ENCODE results near the gene HOXC11.

Gene HOXC11

DNA sequence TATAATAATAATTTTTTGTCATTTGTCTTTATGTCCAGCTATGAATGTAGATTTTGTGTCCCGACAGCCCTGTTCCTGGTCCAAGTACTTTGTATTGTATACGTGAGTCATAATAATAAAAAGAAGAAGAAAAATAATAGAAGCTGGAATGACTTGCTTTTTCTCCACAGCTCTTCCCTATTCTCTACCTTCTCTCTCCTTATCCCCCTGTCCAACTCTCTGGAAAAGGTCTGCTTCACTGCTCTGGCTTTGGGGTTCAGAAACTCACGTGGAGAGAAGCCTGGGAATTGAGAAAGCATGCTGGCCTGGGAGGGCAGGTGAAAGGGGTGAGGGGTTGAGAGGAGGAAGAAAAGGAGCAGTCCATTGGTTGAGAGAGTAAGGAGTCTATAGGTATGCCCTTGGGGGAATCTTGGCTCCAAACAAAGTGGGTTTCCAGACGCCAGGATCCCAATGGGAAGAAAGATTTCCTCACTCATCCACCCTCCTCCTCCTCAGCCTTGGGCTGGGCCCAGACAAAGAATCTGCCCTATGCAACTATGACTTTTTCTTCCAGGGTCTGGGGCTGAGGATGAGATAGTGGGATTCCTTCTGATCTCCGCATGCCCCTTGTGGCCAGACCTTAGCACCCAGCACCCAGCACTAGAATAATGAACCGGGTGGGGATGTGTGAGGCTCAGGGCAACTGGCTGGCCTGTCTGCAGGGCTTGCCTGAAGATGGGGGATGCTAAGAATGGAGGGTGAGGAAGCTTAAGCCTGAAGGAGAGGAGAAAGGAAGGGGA, 39.9 kb downstream of the HOXC11 start:
- no peak for DNase-seq

GRCh38 chr12:54014377-54015017, 41.6 kb downstream of the HOXC11 start:
- no peak for DNase-seq

DNA sequence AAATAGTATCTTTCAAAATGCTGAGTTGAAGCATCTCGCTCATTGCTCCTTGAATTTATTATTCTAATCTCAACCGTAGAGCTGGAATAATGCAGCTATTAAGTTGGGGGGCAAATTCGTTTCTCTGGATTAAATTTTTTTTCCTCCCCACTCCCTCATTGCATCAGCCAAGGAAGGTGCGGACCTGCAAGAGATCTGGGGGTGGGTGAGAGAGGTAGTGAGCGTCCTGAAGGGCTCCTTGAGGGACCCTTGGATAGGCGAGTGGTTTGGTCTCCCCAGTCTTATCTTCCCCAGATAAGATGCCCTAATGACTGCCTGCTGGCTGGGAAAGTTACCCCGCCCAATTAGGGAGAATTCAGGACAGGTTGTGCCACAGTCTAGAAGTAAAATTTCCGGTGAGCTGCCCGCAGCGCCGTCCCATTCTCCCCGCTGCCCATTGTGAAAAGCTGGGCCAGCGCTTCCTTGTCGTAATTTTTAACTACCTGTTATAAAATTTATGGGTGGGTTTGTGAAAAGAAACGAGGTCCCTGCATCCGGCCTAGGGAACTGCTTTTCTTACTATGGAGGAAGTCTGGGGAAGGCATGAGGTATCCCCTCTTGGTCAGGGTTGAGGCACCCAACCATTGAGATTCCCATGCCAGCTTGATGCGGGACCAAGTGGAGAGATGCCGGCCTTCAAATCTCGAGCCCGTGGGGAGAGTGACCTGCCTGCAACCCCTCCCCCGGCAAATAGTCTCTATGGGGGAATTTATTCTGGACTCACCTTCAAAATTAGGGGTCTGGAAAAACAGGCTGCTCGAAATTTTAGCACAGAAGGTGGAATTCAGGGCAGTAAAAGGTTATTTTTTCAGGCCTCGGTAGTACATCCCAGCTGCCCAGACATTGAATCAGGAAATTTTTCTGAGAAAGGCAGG, 42.3 kb downstream of the HOXC11 start:
- no peak for DNase-seq

- no peak for DNase-seq
Measured at GRCh38 chr12:54016051-54016450, 43.1 kb downstream of the HOXC11 start.

GRCh38 chr12:54016478-54016964, 43.6 kb downstream of the HOXC11 start:
- no peak for DNase-seq

DNA sequence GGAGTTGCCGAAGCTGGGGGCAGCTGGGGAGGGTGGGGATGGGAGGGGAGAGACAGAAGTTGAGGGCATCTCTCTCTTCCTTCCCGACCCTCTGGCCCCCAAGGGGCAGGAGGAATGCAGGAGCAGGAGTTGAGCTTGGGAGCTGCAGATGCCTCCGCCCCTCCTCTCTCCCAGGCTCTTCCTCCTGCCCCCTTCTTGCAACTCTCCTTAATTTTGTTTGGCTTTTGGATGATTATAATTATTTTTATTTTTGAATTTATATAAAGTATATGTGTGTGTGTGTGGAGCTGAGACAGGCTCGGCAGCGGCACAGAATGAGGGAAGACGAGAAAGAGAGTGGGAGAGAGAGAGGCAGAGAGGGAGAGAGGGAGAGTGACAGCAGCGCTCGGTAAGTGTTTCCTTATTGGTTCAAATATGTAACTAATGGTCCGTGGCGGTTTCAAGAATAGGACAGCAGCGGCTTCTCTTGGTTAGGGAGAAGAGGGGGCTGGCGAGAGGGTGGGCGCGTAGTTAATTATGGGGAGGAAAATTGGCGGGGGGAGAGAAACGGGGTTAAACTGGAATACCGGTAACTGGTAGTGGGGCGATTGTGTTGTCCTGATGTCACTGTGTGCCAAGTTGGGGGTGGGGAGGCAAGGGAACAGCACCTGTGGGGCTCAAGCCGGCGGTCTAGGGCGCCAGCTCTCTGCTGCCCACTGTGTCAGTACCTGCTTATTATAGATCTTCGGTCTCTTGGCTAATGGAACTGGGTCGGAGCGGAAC, 44.3 kb downstream of the HOXC11 start:
- DNase-seq: no peak

DNA sequence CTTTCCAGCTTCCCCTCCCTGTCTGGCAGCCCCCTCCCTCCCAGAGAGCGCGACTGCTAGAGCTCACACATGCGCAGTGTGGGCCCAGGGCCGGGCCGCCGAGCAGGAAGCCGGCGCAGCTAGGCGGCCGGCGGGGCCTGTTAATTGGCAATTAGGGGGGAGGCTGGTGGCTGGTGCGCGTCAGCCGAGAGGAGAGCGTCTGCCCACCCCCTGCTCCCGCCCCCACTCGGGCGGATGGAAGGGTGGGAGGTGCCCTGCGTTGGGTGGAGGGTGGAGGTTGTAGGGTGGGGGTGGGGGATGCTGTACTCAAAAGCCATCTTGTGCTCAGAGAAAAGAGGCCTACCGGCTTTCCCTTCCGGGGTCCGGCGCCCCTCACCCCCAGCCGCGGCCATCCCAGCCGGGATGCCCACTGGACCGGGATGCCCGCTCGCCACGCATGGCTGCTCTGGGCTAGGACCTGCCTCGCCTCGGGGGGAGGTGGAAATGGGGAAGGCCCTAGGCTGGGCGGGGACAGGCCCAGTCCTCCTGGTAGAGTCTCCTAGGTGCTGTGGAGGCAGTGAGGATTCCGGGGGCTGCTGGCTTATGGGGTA, 45.0 kb downstream of the HOXC11 start:
- DNase-seq: peak; percentile 66

GRCh38 chr12:54018468-54018984, 45.6 kb downstream of the HOXC11 start:
- no peak for DNase-seq

- no peak for DNase-seq
Measured at GRCh38 chr12:54019091-54019811, 46.3 kb downstream of the HOXC11 start.

DNA sequence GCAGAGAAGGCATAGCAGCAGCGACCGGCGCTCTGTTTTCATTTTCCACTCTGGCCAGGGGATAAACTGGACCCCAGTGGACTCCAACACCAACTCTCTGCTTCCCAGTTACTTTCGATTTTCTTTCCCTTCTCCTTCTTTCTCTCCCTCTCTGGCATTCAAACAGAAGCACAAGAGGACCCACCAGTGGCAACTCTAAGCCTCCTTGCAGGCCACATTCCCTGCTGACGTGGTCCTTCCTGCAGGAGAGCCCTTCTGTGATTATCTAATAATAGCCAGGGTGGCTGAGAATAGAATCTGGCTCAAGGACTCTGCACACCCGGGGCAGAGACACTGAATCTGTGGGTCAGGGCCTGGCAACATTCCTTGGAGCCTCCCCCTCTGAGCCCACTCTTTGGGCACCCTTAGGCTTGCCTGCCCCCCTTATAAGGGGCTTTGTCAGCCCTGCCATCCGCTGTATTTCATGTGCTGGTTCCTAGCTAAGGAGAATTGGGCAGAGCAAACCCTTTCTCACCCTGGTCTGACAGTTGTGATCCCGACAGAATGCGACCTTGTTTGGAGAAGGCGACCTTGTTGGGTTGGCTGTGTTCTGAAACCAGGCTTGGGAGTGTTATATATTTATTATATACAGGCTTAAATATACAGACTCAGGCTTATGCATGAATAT, 47.1 kb downstream of the HOXC11 start:
- DNase-seq: no peak

GRCh38 chr12:54020591-54021405, 47.9 kb downstream of the HOXC11 start:
- DNase-seq: no peak

- DNase-seq: no peak
Measured at GRCh38 chr12:54021432-54022013, 48.6 kb downstream of the HOXC11 start.

DNA sequence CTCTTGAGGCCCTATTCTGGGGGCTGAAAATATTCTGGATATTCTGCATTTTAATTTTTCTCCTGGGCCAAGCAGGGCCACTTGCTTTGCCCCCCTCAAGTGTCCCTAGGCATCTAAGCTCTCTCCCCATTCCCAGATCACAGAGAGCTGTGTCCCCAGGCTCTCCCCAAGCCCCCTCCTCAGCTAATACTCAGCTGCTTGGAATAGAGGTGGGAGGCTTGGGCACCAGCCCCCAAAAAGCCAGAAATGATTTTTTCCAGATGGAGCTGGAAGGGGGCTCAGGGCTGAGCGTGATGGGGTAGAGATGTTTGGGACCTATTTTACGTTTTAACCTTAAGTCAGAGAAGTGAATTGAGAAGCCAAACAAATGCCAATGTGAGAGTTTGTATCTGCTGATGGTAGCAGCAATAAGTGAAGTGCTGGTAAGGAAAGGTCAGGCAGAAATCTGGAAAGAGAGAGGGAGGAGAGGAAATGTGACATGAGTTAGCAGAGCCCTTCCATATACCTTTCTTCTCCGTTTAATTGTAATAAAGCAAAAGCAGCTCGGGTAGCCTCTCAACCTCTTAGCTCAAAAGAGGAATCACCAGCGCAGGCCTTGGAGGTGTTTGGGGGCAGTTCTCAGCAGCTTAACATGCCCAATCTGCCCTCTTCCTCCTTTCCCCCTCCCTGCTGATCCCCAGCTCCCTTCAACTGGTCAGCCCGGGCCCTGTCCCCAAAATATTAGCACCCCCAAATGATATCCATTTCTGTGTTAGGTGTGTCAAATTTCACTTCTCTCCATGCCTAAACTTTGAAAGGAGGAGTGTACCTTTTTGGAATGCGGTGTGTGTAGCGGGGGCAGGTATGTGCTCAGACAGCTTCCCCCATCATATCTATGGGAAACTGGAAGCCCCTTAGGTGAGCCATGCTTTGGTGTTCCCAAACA, 50.3 kb downstream of the HOXC11 start:
- no peak for DNase-seq

DNA sequence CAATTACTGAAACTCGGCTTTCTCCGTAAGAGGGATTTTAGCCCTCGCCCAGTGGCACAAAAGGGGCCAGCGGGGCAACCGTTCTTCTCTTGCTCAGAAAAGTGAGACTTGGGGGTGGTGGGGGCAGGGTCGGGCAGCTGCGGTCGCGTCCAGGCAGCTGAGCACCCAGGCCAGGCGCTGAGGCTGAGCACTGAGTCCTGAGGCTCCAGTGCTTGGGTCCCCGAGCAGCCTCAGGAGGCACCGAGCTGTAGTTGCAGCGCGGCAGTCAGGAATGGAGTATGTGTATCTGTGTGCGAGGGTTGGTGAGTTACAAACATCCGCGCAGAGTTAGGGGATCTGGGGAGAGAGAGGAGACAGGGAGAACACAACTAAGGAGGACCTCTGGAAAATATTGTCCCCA, 51.2 kb downstream of the HOXC11 start:
- DNase-seq: no peak

DNA sequence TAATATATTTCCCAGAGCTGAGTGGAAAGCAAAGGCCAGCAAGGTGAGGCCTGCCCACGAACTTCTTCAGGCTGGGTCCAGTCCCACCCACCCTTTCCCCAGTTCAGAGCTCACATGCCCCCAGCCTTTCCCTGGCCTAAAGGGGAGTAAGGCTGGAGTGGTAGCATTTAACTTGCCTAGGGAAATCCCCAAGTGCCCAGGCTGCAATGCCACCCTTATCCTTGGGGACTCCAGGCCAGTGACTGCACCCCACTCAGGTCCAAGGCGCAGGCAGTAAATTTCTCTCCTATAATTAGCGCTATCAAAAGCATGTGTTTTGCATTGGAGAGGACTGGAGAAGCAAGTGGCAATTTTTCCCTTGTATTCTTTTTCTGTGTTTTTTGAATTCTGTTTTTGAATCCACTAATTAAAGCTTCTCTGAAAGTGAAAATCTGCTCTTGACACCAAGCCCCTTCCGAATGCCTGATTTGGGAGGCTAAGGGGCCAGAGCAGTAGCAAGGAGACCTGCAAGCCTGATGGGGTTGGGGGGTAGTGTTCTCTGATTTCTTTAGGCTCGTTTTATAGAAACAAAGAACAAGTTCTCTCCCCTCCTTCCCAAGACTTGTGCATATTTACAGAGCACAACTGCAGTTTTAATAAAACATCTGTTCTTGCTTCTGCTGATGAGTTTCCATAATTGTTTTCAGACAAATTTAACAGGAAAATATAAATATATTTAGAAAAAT, 51.8 kb downstream of the HOXC11 start:
- DNase-seq: no peak

- no peak for DNase-seq
Measured at GRCh38 chr12:54025499-54026405, 52.8 kb downstream of the HOXC11 start.

All from activated naive CD4-positive, alpha-beta T cell treated with Interleukin-2 at 50 U/mL for 16 hours (primary cell).